ENCODE measurements around the gene ZFPL1.

ZFPL1 gene

GRCh38 chr11:65130631-65131416 is 46.8 kb downstream of the ZFPL1 start:
- no peak for DNase-seq (ENCODE audit: low read depth)

GRCh38 chr11:65131417-65131776 is 47.4 kb downstream of the ZFPL1 start:
- DNase-seq (ENCODE audit: low read depth) = no peak

GRCh38 chr11:65131895-65132237 is 47.8 kb downstream of the ZFPL1 start:
- no peak for DNase-seq (ENCODE audit: low read depth)

- DNase-seq (ENCODE audit: low read depth) = no peak
Observed at GRCh38 chr11:65132238-65132987, 48.4 kb downstream of the ZFPL1 start.

GRCh38 chr11:65132988-65133700 is 49.1 kb downstream of the ZFPL1 start:
- DNase-seq (ENCODE audit: low read depth) = no peak

GRCh38 chr11:65133724-65134123 is 49.7 kb downstream of the ZFPL1 start:
- DNase-seq (ENCODE audit: low read depth) = no peak

- DNase-seq (ENCODE audit: low read depth) = peak; percentile 81
Observed at GRCh38 chr11:65134240-65134951, 50.4 kb downstream of the ZFPL1 start, which contains the start of gene SYVN1. TSS of gene SYVN1 (minus strand) at chr11:65134519. CDS start at chr11:65133601, 918 bp downstream.

GRCh38 chr11:65134952-65135632 is 51.1 kb downstream of the ZFPL1 start:
- DNase-seq (ENCODE audit: low read depth) = peak; percentile 59

GRCh38 chr11:65135633-65136145 is 51.7 kb downstream of the ZFPL1 start:
- no peak for DNase-seq (ENCODE audit: low read depth)

- no peak for DNase-seq (ENCODE audit: low read depth)
Observed at GRCh38 chr11:65136515-65137096, 52.6 kb downstream of the ZFPL1 start.

All from stimulated activated CD8-positive, alpha-beta memory T cell treated with anti-CD3 and anti-CD28 coated beads, Interleukin-15, amount 100 ng/mL, for 1 hour (primary cell).